Adrenal gland (tissue), 12 donors: ENCODE measurements around the gene CDK6. TPM values are rescaled to one million over a fixed set of nuclear protein-coding genes. Genes with fewer than 3 reads are reported as not detected.

ENCODE experiments used
- DNase-seq, 7 donors: peaks; one replicate each; pipeline ENCODE4 v3.0.0-alpha.2; 2019 to 2020
- H3K27ac ChIP-seq, 5 donors: fragments of 200-600 bp; sonication (generic) in 4 of 5; 1 replicate in 3 of 5; 2 replicates in 2 of 5; pipeline versions ENCODE4 v1.5.1 to v1.8.0; 2016 to 2020; ENCODE audit warnings: mild to moderate bottlenecking in 1 of 5
- H3K27me3 ChIP-seq: fragments of 200-600 bp; 2 replicates; pipeline ENCODE4 v1.8.0; 2021
- H3K36me3 ChIP-seq, 2 donors: fragments of 200-600 bp; replicated peaks in 1 of 2; 1 replicate in 1 of 2; 2 replicates in 1 of 2; pipeline versions ENCODE4 v1.5.1 to v1.8.0; 2018 to 2022
- H3K4me1 ChIP-seq, 2 donors: fragments of 200-600 bp; replicated peaks in 1 of 2; 1 replicate in 1 of 2; 2 replicates in 1 of 2; pipeline versions ENCODE4 v1.5.1 to v1.8.0; 2018 to 2021
- H3K4me3 ChIP-seq, 4 donors: fragments of 200-600 bp; sonication (generic) in 3 of 4; one replicate each; pipeline ENCODE4 v1.5.1; 2016 to 2018
- H3K9me3 ChIP-seq, 3 donors: fragments of 200-600 bp; sonication (generic) in 1 of 3; replicated peaks in 1 of 3; 1 replicate in 2 of 3; 2 replicates in 1 of 3; pipeline versions ENCODE4 v1.5.1 to v1.8.0; 2016 to 2021
- POLR2A ChIP-seq, 2 donors: fragments of 450-650 bp; IDR thresholded peaks; one replicate each; pipeline ENCODE4 v1.6.1; 2017; ENCODE audit warnings: antibody characterized with exemption in 2 of 2, mild to moderate bottlenecking in 2 of 2, moderate library complexity in 1 of 2
- WGBS, 4 donors: extraction: QIAGEN DNeasy Blood & Tissue Kit in 2 of 4; methylation state at CpG; one replicate each; pipeline versions ENCODE4 v1.1.5 to v1.1.7; 2013 to 2017; 5-methylcytosine and 5-hydroxymethylcytosine counted together
- intact Hi-C, 2 donors: fragments of 100-400 bp; cut with DNase I; formaldehyde crosslinking; loops; one replicate each; pipeline versions ENCODE4 v1.14.1 to v1.15.0; 2022 to 2023
- polyA plus RNA-seq, 3 donors: library from polyadenylated mRNA; stranded (reverse); fragments of 200-250 nt in 2 of 3; fragments of 350-450 nt in 1 of 3; fragmentation: Illumina TruSeq in 1 of 3; extraction: RNeasy Lipid Tissue Mini Kit (QIAGEN cat#74804) in 1 of 3; gene quantifications; one replicate each; pipeline ENCODE4 v1.2.3, GENCODE V29; 2013 to 2014
- total RNA-seq, 9 donors: library from RNA; depleted of rRNA in 4 of 9; stranded (reverse); fragments of >200 nt in 4 of 9; fragments of 120-200 nt in 1 of 9; fragmentation: NEBNext Ultra II Directional in 1 of 9; extraction: Animal tissue kit (Norgen Biotek cat#: 25700) in 1 of 9; gene quantifications; one replicate each; pipeline versions ENCODE4 v1.1.0 to v1.2.4, GENCODE V29; 2013 to 2023
- TF ChIP-seq, protein P1 (sequence below), 6 experiments: fragments of 450-650 bp in 4 of 6; fragments of 200-600 bp in 2 of 6; sonication (generic) in 1 of 6; IDR thresholded peaks; 1 replicate in 5 of 6; 2 replicates in 1 of 6; pipeline versions ENCODE4 v1.5.1 to v1.8.0; 2016 to 2021; ENCODE audit warnings: antibody characterized with exemption in 6 of 6, mild to moderate bottlenecking in 2 of 6, moderate library complexity in 1 of 6
- donor health status: healthy with polysubstance abuse.
- donor health status: Bipolar disorder and iron deficiency.
- donor health status: DM: yes; HTN: yes; CAD: no.
- donor health status: DM: no; HTN: no; CAD: no.
- donor health status: DM: no; HTN: no; CAD: no.
- donor health status: DM: yes; HTN: yes; CAD: no.

Gene CDK6
- total and polyA plus RNA-seq, 12 donors, result 2.5 to 151 (median 33.4) TPM

DNA sequence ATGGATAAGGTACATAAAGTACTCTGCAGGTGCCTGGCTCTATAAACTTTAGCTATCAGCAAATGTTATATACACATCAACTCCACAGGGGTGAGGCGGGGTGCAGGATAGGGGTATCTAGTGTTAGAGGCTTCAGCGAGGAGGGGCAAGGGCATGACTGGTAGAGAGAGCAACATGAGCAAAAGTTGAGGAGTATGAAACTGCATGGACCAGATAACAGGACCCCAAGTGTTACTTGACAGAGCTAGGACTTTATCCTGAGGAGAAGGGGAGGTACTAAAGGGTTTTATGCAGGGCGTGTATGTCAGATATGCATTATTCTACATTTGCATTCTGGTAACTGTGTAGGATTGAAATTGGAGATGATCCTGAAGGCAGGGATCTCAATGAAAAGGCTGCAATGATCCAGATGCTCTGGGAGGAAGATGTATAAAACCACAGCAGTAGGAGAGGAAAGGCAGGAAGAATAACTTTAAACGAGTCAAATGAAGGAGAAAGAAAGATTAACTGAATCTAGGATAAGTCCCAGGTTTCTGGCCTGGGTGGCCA lies 136.3 kb downstream of the CDK6 start:
- TF ChIP-seq POLR2A (IDR thresholded peaks at IDR 0.05), result no peak
- TF ChIP-seq, protein P1, sequence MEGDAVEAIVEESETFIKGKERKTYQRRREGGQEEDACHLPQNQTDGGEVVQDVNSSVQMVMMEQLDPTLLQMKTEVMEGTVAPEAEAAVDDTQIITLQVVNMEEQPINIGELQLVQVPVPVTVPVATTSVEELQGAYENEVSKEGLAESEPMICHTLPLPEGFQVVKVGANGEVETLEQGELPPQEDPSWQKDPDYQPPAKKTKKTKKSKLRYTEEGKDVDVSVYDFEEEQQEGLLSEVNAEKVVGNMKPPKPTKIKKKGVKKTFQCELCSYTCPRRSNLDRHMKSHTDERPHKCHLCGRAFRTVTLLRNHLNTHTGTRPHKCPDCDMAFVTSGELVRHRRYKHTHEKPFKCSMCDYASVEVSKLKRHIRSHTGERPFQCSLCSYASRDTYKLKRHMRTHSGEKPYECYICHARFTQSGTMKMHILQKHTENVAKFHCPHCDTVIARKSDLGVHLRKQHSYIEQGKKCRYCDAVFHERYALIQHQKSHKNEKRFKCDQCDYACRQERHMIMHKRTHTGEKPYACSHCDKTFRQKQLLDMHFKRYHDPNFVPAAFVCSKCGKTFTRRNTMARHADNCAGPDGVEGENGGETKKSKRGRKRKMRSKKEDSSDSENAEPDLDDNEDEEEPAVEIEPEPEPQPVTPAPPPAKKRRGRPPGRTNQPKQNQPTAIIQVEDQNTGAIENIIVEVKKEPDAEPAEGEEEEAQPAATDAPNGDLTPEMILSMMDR (IDR thresholded peaks at IDR 0.05), result no peak
- intact Hi-C loops, result no loop called here
- peaks cover 18 to 43% of the 10 kb centered on the region in 2 donors for H3K4me1 ChIP-seq
- WGBS, 4 donors, result 85 to 93% (median 91%) methylated on average over 4 of the region's 4 CpGs
- H3K27me3 ChIP-seq, result no peaks in the 10 kb centered on the region
- H3K9me3 ChIP-seq, result peaks cover 0 to 3% (median 0%) of the 10 kb centered on the region in 3 donors
- no peaks in the 10 kb centered on the region for H3K36me3 ChIP-seq
- H3K4me3 ChIP-seq, result no peak overlapping the region
- H3K27ac ChIP-seq, result peak overlapping the region in 2 of 5 donors; percentile 29 to 70
- no peak for DNase-seq

DNA sequence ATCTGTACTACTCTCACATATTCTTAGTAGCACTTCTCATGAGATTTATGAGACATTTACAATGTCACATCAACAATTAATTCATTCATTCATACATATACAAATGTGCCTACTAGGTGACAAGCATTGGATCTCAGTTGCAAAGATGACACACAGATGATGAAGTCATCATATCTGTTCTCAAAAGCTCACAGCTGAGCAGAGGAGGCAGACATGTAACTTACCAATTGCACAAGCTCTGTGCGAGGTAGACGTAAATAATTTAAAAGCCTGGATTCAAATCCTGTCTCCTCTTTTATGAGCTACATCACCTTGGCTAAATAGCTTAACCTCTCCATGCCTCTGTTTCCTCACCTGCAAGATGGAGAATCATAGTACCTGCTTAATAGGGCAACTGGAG lies 136.8 kb downstream of the CDK6 start:
- H3K27me3 ChIP-seq, result no peaks in the 10 kb centered on the region
- TF ChIP-seq, protein P1 (IDR thresholded peaks at IDR 0.05), result no peak
- no peak for TF ChIP-seq POLR2A (IDR thresholded peaks at IDR 0.05)
- peak overlapping the region in 2 of 5 donors; percentile 35 to 70 for H3K27ac ChIP-seq
- no peak for DNase-seq
- H3K36me3 ChIP-seq, result no peaks in the 10 kb centered on the region
- whole genome bisulfite sequencing, 4 donors, result 80 to 96% (median 87%) methylated on average over 2 of the region's 2 CpGs
- H3K4me3 ChIP-seq, result no peak overlapping the region
- H3K4me1 ChIP-seq, result peaks cover 23 to 48% of the 10 kb centered on the region in 2 donors
- no peaks in the 10 kb centered on the region for H3K9me3 ChIP-seq
- intact Hi-C loops, result no loop called here

DNA sequence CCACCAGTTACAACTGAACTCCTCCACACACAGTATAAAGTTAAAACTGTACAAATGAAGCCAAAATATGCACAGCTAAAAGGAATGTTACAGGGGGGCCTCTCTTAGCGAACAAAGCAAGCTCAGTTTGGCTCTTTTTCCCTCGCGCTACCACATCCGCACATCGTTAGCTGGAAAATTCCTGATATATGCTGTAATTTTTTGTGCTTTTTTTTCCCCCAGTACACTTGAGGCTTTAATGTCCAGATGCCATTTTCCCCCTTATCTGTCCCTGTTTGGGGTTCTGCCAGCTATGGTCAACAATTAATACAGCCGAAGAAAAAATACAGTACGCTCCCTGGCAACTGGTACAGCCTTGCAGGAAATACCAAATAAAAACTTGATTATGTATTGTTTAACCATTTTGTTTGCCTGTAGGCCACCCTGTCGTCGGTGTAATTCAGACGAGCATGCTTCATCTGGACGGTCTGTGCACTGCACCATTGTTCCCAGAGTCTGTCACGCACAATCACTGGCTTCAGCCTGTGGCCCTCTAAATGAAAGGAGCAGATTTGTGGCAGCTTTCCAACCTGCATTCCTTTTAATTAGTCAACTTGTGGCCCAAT lies 138.0 kb downstream of the CDK6 start:
- no peaks in the 10 kb centered on the region for H3K36me3 ChIP-seq
- no peaks in the 10 kb centered on the region for H3K27me3 ChIP-seq
- intact Hi-C loops, result no loop called here
- peak; percentile 41 to 79 (median 67) for DNase-seq
- H3K4me1 ChIP-seq, result peaks cover 26 to 55% of the 10 kb centered on the region in 2 donors
- H3K4me3 ChIP-seq, result peak overlapping the region in 1 of 4 donors; percentile 7
- H3K9me3 ChIP-seq, result no peaks in the 10 kb centered on the region
- H3K27ac ChIP-seq, result peak overlapping the region in 4 of 5 donors; percentile 5 to 70 (median 60)
- 26 to 44% (median 40%) methylated on average over 12 of the region's 12 CpGs for WGBS, 4 donors
- TF ChIP-seq POLR2A (IDR thresholded peaks at IDR 0.05), result peak in 1 of 2 donors; percentile 16
- TF ChIP-seq, protein P1 (IDR thresholded peaks at IDR 0.05), result peak in 4 of 6 experiments; percentile 22 to 55 (median 38)

DNA sequence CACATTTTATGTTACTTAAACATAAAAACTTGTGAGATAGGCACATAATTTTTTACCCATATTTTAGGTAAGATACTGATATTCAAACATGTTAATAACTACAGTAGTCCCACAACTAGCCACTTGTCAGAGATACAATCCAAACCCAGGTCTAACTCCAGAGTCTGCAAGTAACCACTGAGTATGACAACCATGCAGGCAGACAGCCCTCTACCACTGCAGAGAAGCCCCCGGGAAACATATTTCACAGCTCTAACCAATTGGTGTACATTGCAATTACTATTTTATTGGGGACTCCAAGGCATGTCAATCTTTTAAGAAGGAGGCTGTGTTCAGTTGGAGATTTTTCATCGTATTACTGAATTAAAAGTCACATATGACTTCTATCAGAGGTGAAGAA lies 139.0 kb downstream of the CDK6 start:
- intact Hi-C loops, result no loop called here
- no peaks in the 10 kb centered on the region for H3K36me3 ChIP-seq
- no peak for DNase-seq
- H3K27me3 ChIP-seq, result no peaks in the 10 kb centered on the region
- 68 to 75% (median 72%) methylated on average over 2 of the region's 2 CpGs for WGBS, 4 donors
- H3K27ac ChIP-seq, result peak overlapping the region in 3 of 5 donors; percentile 52 to 90 (median 70)
- peaks cover 26 to 55% of the 10 kb centered on the region in 2 donors for H3K4me1 ChIP-seq
- no peak for TF ChIP-seq POLR2A (IDR thresholded peaks at IDR 0.05)
- TF ChIP-seq, protein P1 (IDR thresholded peaks at IDR 0.05), result no peak
- H3K9me3 ChIP-seq, result no peaks in the 10 kb centered on the region
- H3K4me3 ChIP-seq, result no peak overlapping the region
